ENCODE measurements around the gene PTPN18. TPM values are rescaled to one million over a fixed set of nuclear protein-coding genes. Genes with fewer than 3 reads are reported as not detected.
A peak's percentile ranks its signal among the peaks of the same experiment; 100 is the strongest.

PTPN18 gene
- total RNA-seq, 1 donor from 2014 or later = 72.9 TPM

DNA sequence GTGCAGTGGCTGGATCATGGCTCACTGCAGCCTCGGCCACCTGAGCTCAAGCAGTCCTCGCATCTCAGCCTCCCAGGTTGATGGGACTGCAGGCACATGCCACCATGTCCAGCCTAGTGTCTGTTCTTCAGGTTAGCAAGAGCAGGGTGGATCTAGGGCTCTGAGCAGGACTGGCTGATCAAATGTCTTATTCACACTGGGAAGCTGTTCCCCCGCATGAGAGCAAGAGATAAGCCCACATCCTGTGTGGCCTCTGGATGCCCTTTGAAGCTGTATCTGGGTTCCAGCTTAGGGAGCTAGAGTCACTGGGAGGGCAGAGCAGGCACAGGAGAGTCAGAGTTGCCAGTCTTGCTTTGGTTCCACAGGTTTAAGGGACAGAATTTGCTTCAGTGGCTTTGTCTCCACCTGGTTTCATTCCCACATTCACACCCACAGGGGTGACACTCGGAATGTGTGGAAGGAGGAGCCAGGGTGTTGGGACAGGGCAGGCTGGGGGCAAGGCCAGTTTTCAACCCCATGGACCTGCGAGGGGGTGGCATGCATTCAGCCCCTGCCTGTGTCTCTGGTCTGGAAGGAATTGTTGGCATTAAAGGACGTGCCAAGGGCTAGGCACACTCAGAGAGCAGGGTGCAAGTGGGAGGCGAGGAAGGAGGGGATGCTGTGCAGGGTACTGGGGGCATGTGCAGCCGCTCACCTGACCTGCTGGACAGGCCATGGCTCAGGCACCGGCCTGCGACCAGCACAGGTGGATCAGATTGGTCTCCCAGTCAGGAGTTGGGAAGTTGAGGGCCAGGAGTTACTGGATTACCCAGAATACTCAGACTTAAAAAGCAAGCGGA is 24.5 kb downstream of the PTPN18 start:
- intact Hi-C loops (cut with micrococcal nuclease) = no loop called here
- no peak overlapping the region for H3K27ac Mint-ChIP-seq
- no peaks in the 10 kb centered on the region for H3K27me3 Mint-ChIP-seq (ENCODE audit: low read depth)
- no peak for DNase-seq (ENCODE audit: low spot score)
- peaks cover 52% of the 10 kb centered on the region for H3K4me1 Mint-ChIP-seq (ENCODE audit: low read depth)
- H3K4me3 Mint-ChIP-seq (ENCODE audit: low read depth) = peak overlapping the region; percentile 6
- H3K9me3 Mint-ChIP-seq = peaks cover 4% of the 10 kb centered on the region
- peaks cover 48% of the 10 kb centered on the region for H3K36me3 Mint-ChIP-seq (ENCODE audit: low read depth)

DNA sequence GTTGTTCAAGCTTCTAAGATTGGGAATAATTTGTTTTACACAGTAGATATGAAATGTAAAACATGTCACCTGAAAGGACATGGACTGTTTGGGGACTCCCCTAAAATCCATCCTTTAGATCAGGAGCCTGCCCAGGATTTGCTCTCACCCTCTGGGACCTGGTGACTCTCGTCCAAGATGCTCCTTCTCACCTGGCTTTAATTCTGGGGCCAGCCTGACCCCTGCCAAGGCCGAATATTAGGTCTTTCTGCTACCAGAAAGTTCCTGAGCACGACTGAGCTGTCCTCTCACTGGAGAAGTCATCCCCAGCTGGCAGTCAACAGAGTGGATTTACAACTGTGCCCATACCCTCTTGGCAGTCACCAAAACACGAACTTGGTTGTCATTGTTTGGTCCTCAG is 25.3 kb downstream of the PTPN18 start:
- no peak for DNase-seq (ENCODE audit: low spot score)
- Mint-ChIP-seq H3K27me3 (ENCODE audit: low read depth) (no peaks in the 10 kb centered on the region), H3K4me3 (ENCODE audit: low read depth) (no peak overlapping the region), H3K9me3 (no peaks in the 10 kb centered on the region), H3K27ac (peak overlapping the region; percentile 38), H3K4me1 (ENCODE audit: low read depth) (peaks cover 45% of the 10 kb centered on the region), H3K36me3 (ENCODE audit: low read depth) (peaks cover 42% of the 10 kb centered on the region)
- intact Hi-C loops (cut with micrococcal nuclease) = no loop called here

DNA sequence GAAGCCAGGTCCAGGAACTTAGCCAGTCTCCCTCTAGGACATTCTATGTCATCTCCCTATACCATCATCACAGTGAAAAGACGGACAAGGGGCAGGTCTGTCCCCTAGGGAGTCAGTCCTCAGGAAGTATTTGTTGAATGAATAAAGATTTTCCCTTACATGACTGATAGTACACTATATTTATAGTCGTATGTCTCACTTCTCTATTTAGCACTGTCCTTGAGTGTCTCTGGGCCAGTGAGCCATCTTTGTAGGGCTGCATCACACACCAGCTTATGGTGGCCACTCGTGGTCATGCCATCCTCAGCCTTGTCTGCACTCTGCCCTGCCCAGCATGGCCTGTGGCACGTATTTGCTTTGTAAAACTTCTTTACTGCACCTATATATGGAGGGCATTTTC is 25.8 kb downstream of the PTPN18 start:
- no peak for DNase-seq (ENCODE audit: low spot score)

DNA sequence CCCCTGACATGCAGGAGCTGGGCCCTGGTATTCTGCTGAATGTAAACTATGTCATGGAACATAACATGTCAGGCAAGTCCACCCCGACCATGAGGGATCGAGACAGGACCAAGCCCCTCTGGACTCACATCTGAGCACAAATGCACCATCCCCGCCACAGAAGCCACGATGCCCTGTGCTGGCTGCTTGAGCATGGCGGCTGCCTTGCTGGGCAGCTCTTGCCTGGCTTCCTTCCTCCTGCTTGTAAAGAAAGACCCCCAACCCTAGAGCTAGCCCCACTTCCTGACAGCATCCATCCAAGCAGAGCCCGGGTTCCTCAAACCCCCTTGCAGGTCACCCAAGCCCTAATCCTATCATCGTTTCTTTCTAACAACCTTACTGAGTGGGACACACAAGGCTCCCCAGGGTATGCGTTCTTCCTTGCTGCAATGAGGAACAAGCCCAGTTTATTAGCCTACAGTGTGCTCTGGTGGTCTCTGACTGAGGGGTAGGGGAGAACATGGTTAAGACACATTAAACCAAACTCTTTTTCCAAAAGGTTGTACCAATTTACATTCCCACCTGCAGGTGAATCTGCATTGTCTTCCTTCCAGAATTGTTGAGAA is 26.6 kb downstream of the PTPN18 start:
- Mint-ChIP-seq H3K27me3 (ENCODE audit: low read depth) (no peaks in the 10 kb centered on the region), H3K27ac (no peak overlapping the region), H3K9me3 (no peaks in the 10 kb centered on the region), H3K36me3 (ENCODE audit: low read depth) (peaks cover 38% of the 10 kb centered on the region), H3K4me1 (ENCODE audit: low read depth) (peaks cover 33% of the 10 kb centered on the region), H3K4me3 (ENCODE audit: low read depth) (no peak overlapping the region)
- no peak for DNase-seq (ENCODE audit: low spot score)
- intact Hi-C loops (cut with micrococcal nuclease) = no loop called here

More for the DNA sequence above, 25.8 kb downstream of the PTPN18 start:
- H3K36me3 Mint-ChIP-seq (ENCODE audit: low read depth) = peaks cover 38% of the 10 kb centered on the region
- H3K9me3 Mint-ChIP-seq = no peaks in the 10 kb centered on the region
- no peak overlapping the region for H3K4me3 Mint-ChIP-seq (ENCODE audit: low read depth)
- intact Hi-C loops (cut with micrococcal nuclease) = no loop called here
- H3K4me1 Mint-ChIP-seq (ENCODE audit: low read depth) = peaks cover 41% of the 10 kb centered on the region
- H3K27me3 Mint-ChIP-seq (ENCODE audit: low read depth) = no peaks in the 10 kb centered on the region
- H3K27ac Mint-ChIP-seq = no peak overlapping the region

DNA sequence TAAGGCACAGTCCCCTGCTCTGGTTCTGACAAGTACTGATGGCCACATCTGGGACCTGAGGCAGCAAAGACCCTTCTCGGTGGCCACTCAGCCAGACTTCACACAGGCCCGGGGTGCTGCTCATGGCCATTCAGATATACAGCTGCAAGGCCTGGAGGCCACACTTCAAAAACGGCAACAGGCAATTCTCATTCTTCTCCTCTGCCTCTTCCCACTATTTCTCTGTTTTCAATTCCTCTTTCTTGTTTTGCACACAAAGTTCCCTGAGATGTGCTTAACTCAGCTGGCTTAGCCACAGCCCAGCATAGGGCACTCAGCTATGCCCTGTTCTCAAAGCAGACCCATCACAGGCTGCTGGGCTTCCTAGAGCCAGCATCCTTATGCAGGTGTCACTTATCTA is 29.9 kb downstream of the PTPN18 start:
- intact Hi-C loops (cut with micrococcal nuclease) = no loop called here
- H3K27ac Mint-ChIP-seq = no peak overlapping the region
- H3K4me1 Mint-ChIP-seq (ENCODE audit: low read depth) = peaks cover 12% of the 10 kb centered on the region
- no peaks in the 10 kb centered on the region for H3K27me3 Mint-ChIP-seq (ENCODE audit: low read depth)
- peaks cover 23% of the 10 kb centered on the region for H3K36me3 Mint-ChIP-seq (ENCODE audit: low read depth)
- no peak for DNase-seq (ENCODE audit: low spot score)
- no peaks in the 10 kb centered on the region for H3K9me3 Mint-ChIP-seq
- no peak overlapping the region for H3K4me3 Mint-ChIP-seq (ENCODE audit: low read depth)

DNA sequence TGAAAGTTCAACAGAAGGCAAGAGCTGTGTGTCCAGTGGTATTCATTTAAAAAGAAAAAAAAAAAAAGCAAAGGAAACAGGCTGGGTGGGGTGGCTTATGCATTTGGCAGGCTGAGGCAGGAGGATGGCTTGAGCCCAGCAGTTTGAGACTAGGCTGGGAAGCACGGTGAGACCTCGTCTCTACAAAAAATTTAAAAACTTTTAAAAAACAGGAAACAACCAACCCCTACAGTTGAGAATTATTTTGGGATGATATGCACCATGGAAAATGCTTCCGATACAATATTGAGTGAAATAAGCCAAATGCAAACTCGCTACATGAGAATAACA is 31.2 kb downstream of the PTPN18 start:
- Mint-ChIP-seq H3K4me1 (ENCODE audit: low read depth) (peaks cover 10% of the 10 kb centered on the region), H3K27me3 (ENCODE audit: low read depth) (peaks cover 5% of the 10 kb centered on the region), H3K9me3 (no peaks in the 10 kb centered on the region), H3K4me3 (ENCODE audit: low read depth) (no peak overlapping the region), H3K27ac (no peak overlapping the region), H3K36me3 (ENCODE audit: low read depth) (peaks cover 15% of the 10 kb centered on the region)
- DNase-seq (ENCODE audit: low spot score) = no peak
- intact Hi-C loops (cut with micrococcal nuclease) = no loop called here

DNA sequence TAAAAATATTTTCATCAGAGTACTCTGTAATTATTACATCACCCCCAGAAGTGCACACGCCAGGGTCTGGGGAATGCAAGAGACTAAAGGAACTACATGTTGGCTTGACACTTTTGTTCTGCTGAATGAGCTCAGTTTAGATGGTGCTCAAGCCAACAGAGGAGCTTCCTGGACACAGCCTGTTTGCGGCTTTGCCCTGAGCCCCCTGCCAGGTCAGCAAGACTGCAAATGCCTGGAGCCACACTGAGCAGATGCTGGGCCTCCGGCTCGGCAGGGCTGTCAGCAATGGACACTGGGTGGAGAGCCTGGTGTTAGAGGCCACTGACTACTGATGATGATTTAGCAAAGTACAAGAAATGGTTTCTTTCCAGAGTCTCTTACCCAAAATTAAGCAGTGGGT is 31.9 kb downstream of the PTPN18 start:
- Mint-ChIP-seq H3K27ac (no peak overlapping the region), H3K4me1 (ENCODE audit: low read depth) (peaks cover 11% of the 10 kb centered on the region), H3K27me3 (ENCODE audit: low read depth) (peaks cover 5% of the 10 kb centered on the region), H3K36me3 (ENCODE audit: low read depth) (peaks cover 7% of the 10 kb centered on the region), H3K4me3 (ENCODE audit: low read depth) (no peak overlapping the region), H3K9me3 (no peaks in the 10 kb centered on the region)
- DNase-seq (ENCODE audit: low spot score) = no peak
- intact Hi-C loops (cut with micrococcal nuclease) = no loop called here

DNA sequence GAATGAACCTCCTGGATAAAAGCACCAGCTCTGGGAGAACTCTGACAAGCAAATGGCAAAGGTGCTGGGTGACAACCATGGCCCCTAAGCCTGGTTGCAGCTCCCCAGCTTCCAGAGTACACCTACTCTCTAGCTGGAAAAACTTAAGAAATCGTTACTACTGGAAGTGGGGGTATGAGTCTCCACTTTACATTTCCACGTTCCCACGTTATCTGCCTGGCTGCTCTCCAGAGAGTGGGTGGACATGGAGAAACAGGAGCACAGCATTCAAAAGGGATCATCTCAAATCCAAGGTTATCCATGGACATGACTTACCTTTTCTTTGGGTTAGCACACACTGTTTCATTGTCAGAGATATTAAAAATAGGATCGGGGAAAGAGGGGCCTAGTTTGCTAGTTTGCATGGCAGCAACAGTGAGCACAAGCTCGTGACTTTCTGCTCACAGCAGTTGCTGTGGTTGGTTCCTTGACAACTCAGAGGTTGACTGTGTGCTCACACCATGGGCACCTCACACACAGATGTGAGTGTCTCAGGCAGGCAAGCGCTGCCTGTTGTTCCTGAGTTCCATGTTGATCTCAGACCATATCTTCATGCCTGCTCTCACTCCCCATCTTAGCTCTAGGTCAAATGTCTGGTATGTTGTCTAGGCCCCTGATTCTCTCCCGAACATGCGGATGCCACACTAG is 32.5 kb downstream of the PTPN18 start:
- DNase-seq (ENCODE audit: low spot score) = no peak
- Mint-ChIP-seq H3K9me3 (no peaks in the 10 kb centered on the region), H3K4me1 (ENCODE audit: low read depth) (peaks cover 11% of the 10 kb centered on the region), H3K4me3 (ENCODE audit: low read depth) (no peak overlapping the region), H3K27me3 (ENCODE audit: low read depth) (peaks cover 5% of the 10 kb centered on the region), H3K27ac (no peak overlapping the region), H3K36me3 (ENCODE audit: low read depth) (peaks cover 2% of the 10 kb centered on the region)
- intact Hi-C loops (cut with micrococcal nuclease) = no loop called here

DNA sequence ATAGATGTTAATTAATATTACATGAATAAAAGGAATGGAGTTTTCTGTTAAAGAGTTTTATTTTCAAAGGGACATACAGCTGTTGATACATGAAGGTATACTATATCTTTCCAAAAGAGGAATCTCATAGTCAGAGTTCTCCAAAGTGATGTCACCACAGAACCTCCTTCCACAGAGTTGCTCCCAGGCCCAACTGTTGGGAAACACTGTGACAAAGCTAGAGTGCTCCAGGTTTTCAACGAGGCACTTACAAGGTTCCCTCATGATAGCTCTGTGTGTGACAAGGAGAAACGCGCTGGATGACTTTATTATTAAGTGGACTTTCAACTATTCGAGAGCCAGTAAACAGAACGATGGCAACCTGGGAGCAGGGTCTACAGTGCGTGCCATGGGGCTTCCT is 33.5 kb downstream of the PTPN18 start:
- H3K36me3 Mint-ChIP-seq (ENCODE audit: low read depth) = peaks cover 2% of the 10 kb centered on the region
- intact Hi-C loops (cut with micrococcal nuclease) = no loop called here
- H3K27ac Mint-ChIP-seq = no peak overlapping the region
- peaks cover 11% of the 10 kb centered on the region for H3K4me1 Mint-ChIP-seq (ENCODE audit: low read depth)
- no peak overlapping the region for H3K4me3 Mint-ChIP-seq (ENCODE audit: low read depth)
- H3K9me3 Mint-ChIP-seq = no peaks in the 10 kb centered on the region
- H3K27me3 Mint-ChIP-seq (ENCODE audit: low read depth) = peaks cover 5% of the 10 kb centered on the region
- no peak for DNase-seq (ENCODE audit: low spot score)

DNA sequence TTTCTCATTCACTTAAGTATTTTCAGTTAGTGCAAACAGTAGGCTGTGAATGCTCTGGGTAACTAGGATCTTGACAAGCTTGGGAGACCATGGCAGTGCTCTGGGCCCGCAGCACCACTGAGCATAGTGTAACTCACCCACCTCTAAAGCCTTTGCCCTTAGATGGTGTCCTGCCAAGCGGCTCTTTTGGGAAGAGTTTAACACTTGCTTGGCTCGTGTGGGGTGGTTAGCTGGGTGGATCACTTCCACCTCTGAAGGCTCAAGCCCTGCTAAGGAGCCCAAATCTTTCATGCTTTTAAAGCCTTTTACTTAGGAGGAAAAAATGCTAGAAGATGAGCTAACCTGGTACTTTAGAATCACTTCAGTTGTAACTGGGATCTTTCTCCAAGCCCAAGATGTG is 33.9 kb downstream of the PTPN18 start:
- H3K27me3 Mint-ChIP-seq (ENCODE audit: low read depth) = peaks cover 5% of the 10 kb centered on the region
- intact Hi-C loops (cut with micrococcal nuclease) = loop anchor here (2.0 kb wide), 1 partner anchor 19 kb away; no protein-coding TSS in a partner anchor
- no peak overlapping the region for H3K4me3 Mint-ChIP-seq (ENCODE audit: low read depth)
- H3K36me3 Mint-ChIP-seq (ENCODE audit: low read depth) = peaks cover 2% of the 10 kb centered on the region
- H3K27ac Mint-ChIP-seq = no peak overlapping the region
- no peaks in the 10 kb centered on the region for H3K9me3 Mint-ChIP-seq
- H3K4me1 Mint-ChIP-seq (ENCODE audit: low read depth) = peaks cover 11% of the 10 kb centered on the region
- no peak for DNase-seq (ENCODE audit: low spot score)

DNA sequence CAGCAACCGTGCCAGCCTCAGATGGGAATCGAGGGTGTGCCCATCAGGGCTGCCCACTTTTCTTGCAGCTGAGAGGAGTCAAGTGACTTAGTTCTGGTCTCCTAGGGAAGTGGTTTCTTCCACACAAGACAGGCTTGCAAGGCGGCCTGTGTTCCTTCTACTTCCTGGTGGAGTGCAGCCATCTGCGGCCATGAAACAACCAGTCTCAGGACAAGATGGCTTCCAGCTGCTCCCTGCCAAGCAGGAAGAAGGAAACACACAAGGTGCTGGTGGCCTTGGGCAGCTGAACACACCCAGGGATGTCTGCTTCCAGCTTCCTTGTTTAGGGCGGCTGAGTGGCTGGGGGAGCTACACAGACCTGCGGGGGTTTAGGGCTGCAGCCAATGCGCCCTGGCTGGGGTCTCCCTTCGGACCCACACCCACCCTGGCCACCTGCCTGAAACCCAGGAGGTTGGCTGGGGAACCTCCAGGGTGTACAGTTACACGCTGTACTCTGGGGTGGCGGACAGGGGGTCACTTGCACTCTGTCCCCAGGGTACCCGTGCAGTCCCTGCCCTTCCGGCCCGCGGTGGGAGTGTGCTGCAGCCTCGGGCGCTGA is 34.7 kb downstream of the PTPN18 start:
- no peaks in the 10 kb centered on the region for H3K9me3 Mint-ChIP-seq
- H3K4me1 Mint-ChIP-seq (ENCODE audit: low read depth) = peaks cover 11% of the 10 kb centered on the region
- intact Hi-C loops (cut with micrococcal nuclease) = loop anchor here (1.0 to 2.0 kb wide), 2 partner anchors 20 to 48 kb away; partner anchors contain the start of gene IMP4
- H3K36me3 Mint-ChIP-seq (ENCODE audit: low read depth) = peaks cover 2% of the 10 kb centered on the region
- peak overlapping the region; percentile 83 for H3K4me3 Mint-ChIP-seq (ENCODE audit: low read depth)
- H3K27me3 Mint-ChIP-seq (ENCODE audit: low read depth) = peaks cover 5% of the 10 kb centered on the region
- no peak for DNase-seq (ENCODE audit: low spot score)
- no peak overlapping the region for H3K27ac Mint-ChIP-seq

DNA sequence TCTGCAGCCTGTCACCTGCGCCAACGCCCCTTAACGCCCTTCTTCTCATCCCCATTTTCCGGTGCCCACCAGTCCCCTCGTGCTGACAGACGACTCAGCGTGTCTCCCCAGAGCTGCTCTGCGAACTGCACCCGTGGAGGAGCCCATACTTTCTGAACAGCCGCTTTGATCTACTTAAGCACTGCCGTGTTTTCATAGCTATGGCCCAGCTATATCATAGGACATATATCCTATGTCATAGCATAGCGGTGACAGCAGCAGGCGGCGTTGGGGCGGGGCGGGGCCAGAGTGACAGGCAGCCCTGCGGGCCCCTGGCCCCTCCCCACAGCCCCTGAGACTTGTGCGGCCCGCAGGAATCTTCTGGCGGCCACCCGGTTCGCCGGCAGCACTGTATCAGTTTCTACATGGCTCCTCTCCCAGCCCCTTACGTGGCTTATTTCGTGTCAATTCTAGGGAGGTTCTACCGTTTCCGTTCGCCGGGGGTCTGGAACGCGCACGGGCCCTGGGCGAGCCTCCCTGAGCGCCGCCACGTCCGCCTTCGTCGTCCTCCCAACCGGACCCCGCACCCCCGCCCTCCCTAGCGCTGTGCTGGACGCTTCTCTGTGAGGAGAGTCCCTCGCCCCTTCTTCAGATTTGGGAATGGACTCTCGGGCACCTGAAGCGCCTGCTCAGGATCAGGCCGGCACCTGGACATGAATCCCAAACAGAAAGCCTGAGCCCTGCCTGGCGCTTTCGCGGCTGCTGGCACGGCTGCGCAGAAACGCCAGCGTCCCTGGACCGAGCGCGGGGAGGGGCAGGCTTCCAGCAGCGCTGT is 35.4 kb downstream of the PTPN18 start:
- intact Hi-C loops (cut with micrococcal nuclease) = loop anchor here (1.0 to 2.0 kb wide), 2 partner anchors 20 to 49 kb away; partner anchors contain the start of gene IMP4
- Mint-ChIP-seq H3K27me3 (ENCODE audit: low read depth) (peaks cover 5% of the 10 kb centered on the region), H3K4me1 (ENCODE audit: low read depth) (peaks cover 11% of the 10 kb centered on the region), H3K36me3 (ENCODE audit: low read depth) (no peaks in the 10 kb centered on the region), H3K27ac (peak overlapping the region; percentile 86), H3K9me3 (no peaks in the 10 kb centered on the region), H3K4me3 (ENCODE audit: low read depth) (peak overlapping the region; percentile 83)
- peak; percentile 59 for DNase-seq (ENCODE audit: low spot score)

All from activated T-helper 2 cell treated with anti-CD3 and anti-CD28 coated beads, Interferon-gamma antibody, Interleukin-2, Interleukin-4, amounts not matched to agents 10 μg/mL and 5 μg/mL and 100 μg/mL, durations not matched to agents 14 hours and 24 hours and 36 hours (primary cell).